HepG2 (cell line): ENCODE results near the gene EFNA3. TPM values are rescaled to one million over a fixed set of nuclear protein-coding genes. Genes with fewer than 3 reads are reported as not detected.

ENCODE experiments used
- AGO1 ChIP-seq: fragments of 200-400 bp; formaldehyde crosslinking; IDR thresholded peaks from 2 replicates; pipeline ENCODE4 v1.6.1; 2017; ENCODE audit warnings: mild to moderate bottlenecking, low read depth, low read length, moderate library complexity; ENCODE audit not compliant: poor library complexity, severe bottlenecking
- E2F2 ChIP-seq: sonication (generic); formaldehyde crosslinking; IDR thresholded peaks from 2 replicates; pipeline ENCODE4 v1.4.0; 2020; ENCODE audit warnings: missing genetic modification reagents, borderline replicate concordance
- EZH2 ChIP-seq: conservative IDR thresholded peaks from 2 replicates; pipeline ENCODE4 v1.6.1; 2012; ENCODE audit warnings: mild to moderate bottlenecking, low read depth, low read length, moderate library complexity
- FIP1L1 ChIP-seq: fragments of 200-400 bp; formaldehyde crosslinking; IDR thresholded peaks from 2 replicates; pipeline ENCODE4 v1.6.1; 2018; ENCODE audit warnings: low read depth, mild to moderate bottlenecking, low read length, moderate library complexity, borderline replicate concordance; ENCODE audit not compliant: insufficient read depth
- FOSL1 ChIP-seq: sonication (generic); formaldehyde crosslinking; IDR thresholded peaks from 2 replicates; pipeline ENCODE4 v1.9.0; 2021; ENCODE audit warnings: missing genetic modification reagents, borderline replicate concordance
- HBP1 ChIP-seq: IDR thresholded peaks from 2 replicates; pipeline ENCODE4 v1.6.1; 2016; ENCODE audit warnings: low read depth, control low read depth
- HMG20A ChIP-seq: IDR thresholded peaks from 2 replicates; pipeline ENCODE4 v1.6.1; 2016; ENCODE audit warnings: borderline replicate concordance
- KAT2B ChIP-seq: fragments of 150-350 bp; IDR thresholded peaks from 2 replicates; pipeline ENCODE4 v1.6.1; 2014; ENCODE audit warnings: low read depth, low read length, borderline replicate concordance
- KLF6 ChIP-seq: IDR thresholded peaks from 2 replicates; pipeline ENCODE4 v1.8.0; 2016; ENCODE audit warnings: missing biosample characterization, missing genetic modification reagents
- MAFF ChIP-seq: IDR thresholded peaks from 2 replicates; pipeline ENCODE4 v1.6.1; 2011; ENCODE audit warnings: low read depth, low read length, improper control_type of control experiment
- NFYB ChIP-seq: sonication (generic); formaldehyde crosslinking; IDR thresholded peaks from 2 replicates; pipeline ENCODE4 v1.4.0; 2020; ENCODE audit warnings: missing genetic modification reagents
- PAXIP1 ChIP-seq: sonication (generic); formaldehyde crosslinking; conservative IDR thresholded peaks from 2 replicates; pipeline ENCODE4 v1.4.0; 2020; ENCODE audit warnings: mild to moderate bottlenecking, missing genetic modification reagents, moderate library complexity
- SMARCC2 ChIP-seq: fragments of 450-650 bp; IDR thresholded peaks from 2 replicates; pipeline ENCODE4 v1.6.1; 2017; ENCODE audit warnings: antibody characterized with exemption, mild to moderate bottlenecking
- STAT5B ChIP-seq: sonication (generic); formaldehyde crosslinking; IDR thresholded peaks from 2 replicates; pipeline ENCODE4 v1.4.0; 2020; ENCODE audit warnings: missing genetic modification reagents
- TRIM22 ChIP-seq: fragments of 450-650 bp; IDR thresholded peaks from 2 replicates; pipeline ENCODE4 v1.6.1; 2017
- ZKSCAN5 ChIP-seq: sonication (generic); formaldehyde crosslinking; IDR thresholded peaks from 2 replicates; pipeline ENCODE4 v1.5.1; 2020; ENCODE audit warnings: mild to moderate bottlenecking, missing genetic modification reagents
- ZNF136 ChIP-seq: sonication (generic); formaldehyde crosslinking; IDR thresholded peaks from 2 replicates; pipeline ENCODE4 v1.8.1; 2022; ENCODE audit warnings: low read depth, mild to moderate bottlenecking, moderate library complexity, missing genetic modification reagents
- ZNF543 ChIP-seq: sonication (generic); formaldehyde crosslinking; IDR thresholded peaks from 2 replicates; pipeline ENCODE4 v1.4.0; 2020; ENCODE audit warnings: mild to moderate bottlenecking, missing genetic modification reagents
- ZNF547 ChIP-seq: sonication (generic); formaldehyde crosslinking; IDR thresholded peaks from 2 replicates; pipeline ENCODE4 v1.5.1; 2020; ENCODE audit warnings: mild to moderate bottlenecking, missing genetic modification reagents
- ZNF639 ChIP-seq: conservative IDR thresholded peaks from 2 replicates; pipeline ENCODE4 v1.6.1; 2018; ENCODE audit warnings: missing genetic modification reagents
- ZNF749 ChIP-seq: sonication (generic); formaldehyde crosslinking; IDR thresholded peaks from 2 replicates; pipeline ENCODE4 v1.8.0; 2022; ENCODE audit warnings: mild to moderate bottlenecking, missing genetic modification reagents, moderate library complexity, borderline replicate concordance
- polyA plus RNA-seq, 8 experiments: library from polyadenylated mRNA; depleted of rRNA in 3 of 8; stranded (reverse) in 7 of 8; unstranded in 1 of 8; fragments of >200 nt; fragmentation: Illumina TruSeq in 4 of 8; extraction: Trizol in 4 of 8; gene quantifications; 2 replicates each; pipeline versions ENCODE4 v1.2.1 to v1.2.3, GENCODE V29; 2011 to 2016; ENCODE audit warnings: low read depth in 4 of 8, missing spikeins in 1 of 8, mixed read lengths in 1 of 8; ENCODE audit not compliant: insufficient read depth in 1 of 8
- total RNA-seq, 5 experiments: library from RNA; depleted of rRNA; stranded (reverse); fragments of >200 nt; fragmentation: Illumina TruSeq; extraction: Trizol; gene quantifications; 2 replicates each; pipeline ENCODE4 v1.2.3, GENCODE V29; 2016; ENCODE audit warnings: low read depth in 1 of 5

EFNA3 gene
- total and polyA plus RNA-seq, 2 of the 13 experiments (the other 11 are each of a cell fraction or from before 2014, with no cell fraction given) = 1.0 to 5.7 TPM

- TF ChIP-seq HBP1 (CRISPR knock-in tag) (peak; percentile 76), KAT2B (no peak), ZNF547 (CRISPR knock-in tag) (peak; percentile 81; the same call in 1 of the 2 replicates), ZNF749 (no peak; the same call in 1 of the 2 replicates), AGO1 (peak; percentile 78), ZNF136 (CRISPR knock-in tag) (no peak; the same call in 1 of the 2 replicates), STAT5B (0 out of 2 replicates have a peak, but pooled peaks have one; percentile 70), E2F2 (CRISPR knock-in tag) (peak; percentile 56; the same call in 1 of the 2 replicates), NFYB (CRISPR knock-in tag) (no peak), MAFF (no peak), SMARCC2 (no peak), HMG20A (CRISPR knock-in tag) (no peak; the same call in 1 of the 2 replicates), FIP1L1 (no peak), EZH2 (no peak), ZNF543 (CRISPR knock-in tag) (no peak; the same call in 1 of the 2 replicates), ZKSCAN5 (no peak), ZNF639 (CRISPR knock-in tag) (no peak), FOSL1 (CRISPR knock-in tag) (no peak), TRIM22 (no peak), KLF6 (CRISPR knock-in tag) (peak; percentile 44; the same call in 1 of the 2 replicates), PAXIP1 (peak; percentile 42; the same call in 1 of the 2 replicates)
Observed at GRCh38 chr1:155050560-155051341, 27.9 kb upstream of the EFNA3 start, which contains the start of gene ADAM15 (continued).
